Measurements from ENCODE around the gene COMMD10. TPM values are rescaled to one million over a fixed set of nuclear protein-coding genes. Genes with fewer than 3 reads are reported as not detected.

COMMD10 gene
- total and polyA plus RNA-seq, 4 donors = 17.2 to 66.0 (median 24.7) TPM

DNA sequence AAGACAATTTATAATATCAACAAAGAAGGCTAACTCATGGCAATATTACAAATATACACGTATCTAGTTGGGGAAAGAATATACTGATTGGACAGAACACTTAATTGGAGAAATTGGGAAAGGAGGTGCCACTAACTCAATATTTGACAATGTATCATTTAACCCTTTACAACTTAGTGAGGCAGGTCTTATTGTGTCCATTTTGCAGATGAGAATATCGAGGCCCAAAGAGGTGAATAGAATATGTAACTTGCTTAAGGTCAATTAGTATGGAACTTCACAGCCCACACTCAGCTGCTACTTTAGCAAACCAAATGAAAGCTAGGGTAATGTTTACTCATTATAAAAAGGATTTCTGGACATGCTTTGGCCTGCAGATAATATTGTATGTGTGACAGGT, 46.2 kb downstream of the COMMD10 start:
- Histone ChIP-seq H3K9ac (ENCODE audit: insufficient read depth in 1 of 2, low read length in 2 of 2) (no peak overlapping the region), H3K9me3 (ENCODE audit: control insufficient read depth in 4 of 4, insufficient read depth in 3 of 4, low read length in 3 of 4) (no peaks in the 10 kb centered on the region), H3K27me3 (ENCODE audit: control insufficient read depth in 3 of 3, insufficient read depth in 3 of 3, low read length in 2 of 3) (no peaks in the 10 kb centered on the region), H3K4me1 (ENCODE audit: control insufficient read depth in 5 of 5, insufficient read depth in 5 of 5, low read length in 5 of 5) (no peaks in the 10 kb centered on the region), H3K36me3 (ENCODE audit: control insufficient read depth in 4 of 4, insufficient read depth in 4 of 4, low read length in 4 of 4) (no peaks in the 10 kb centered on the region), H3K27ac (ENCODE audit: low read depth in 1 of 2, low read length in 1 of 2) (no peak overlapping the region), H3K4me3 (no peak overlapping the region)
- TF ChIP-seq, protein P1, sequence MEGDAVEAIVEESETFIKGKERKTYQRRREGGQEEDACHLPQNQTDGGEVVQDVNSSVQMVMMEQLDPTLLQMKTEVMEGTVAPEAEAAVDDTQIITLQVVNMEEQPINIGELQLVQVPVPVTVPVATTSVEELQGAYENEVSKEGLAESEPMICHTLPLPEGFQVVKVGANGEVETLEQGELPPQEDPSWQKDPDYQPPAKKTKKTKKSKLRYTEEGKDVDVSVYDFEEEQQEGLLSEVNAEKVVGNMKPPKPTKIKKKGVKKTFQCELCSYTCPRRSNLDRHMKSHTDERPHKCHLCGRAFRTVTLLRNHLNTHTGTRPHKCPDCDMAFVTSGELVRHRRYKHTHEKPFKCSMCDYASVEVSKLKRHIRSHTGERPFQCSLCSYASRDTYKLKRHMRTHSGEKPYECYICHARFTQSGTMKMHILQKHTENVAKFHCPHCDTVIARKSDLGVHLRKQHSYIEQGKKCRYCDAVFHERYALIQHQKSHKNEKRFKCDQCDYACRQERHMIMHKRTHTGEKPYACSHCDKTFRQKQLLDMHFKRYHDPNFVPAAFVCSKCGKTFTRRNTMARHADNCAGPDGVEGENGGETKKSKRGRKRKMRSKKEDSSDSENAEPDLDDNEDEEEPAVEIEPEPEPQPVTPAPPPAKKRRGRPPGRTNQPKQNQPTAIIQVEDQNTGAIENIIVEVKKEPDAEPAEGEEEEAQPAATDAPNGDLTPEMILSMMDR (IDR thresholded peaks at IDR 0.05; ENCODE audit: control extremely low read depth, extremely low read depth) = no peak
- no peak for ATAC-seq (ENCODE audit: insufficient read depth, low FRiP score)
- no peak for DNase-seq
- WGBS, 2 donors = 94 to 96% methylated on average over 2 of the region's 2 CpGs

DNA sequence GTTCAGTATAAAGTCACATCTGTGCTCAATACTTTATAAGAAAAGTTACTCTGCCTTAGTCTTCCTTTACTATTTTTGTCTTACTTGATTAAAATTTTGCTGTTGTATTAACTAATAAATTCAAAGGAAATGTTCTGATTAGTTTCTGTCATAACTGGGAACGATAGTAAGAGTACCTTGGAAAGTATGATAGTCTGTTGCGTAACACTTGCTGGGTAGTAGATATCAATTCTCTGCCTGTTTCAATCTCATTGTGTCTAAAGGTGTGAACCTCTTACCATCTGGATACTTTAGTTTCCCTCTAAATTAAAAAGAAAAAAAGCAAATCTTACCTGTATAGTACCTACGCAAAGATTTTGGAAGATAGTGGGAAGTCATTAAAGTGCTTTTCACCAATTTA, 48.5 kb downstream of the COMMD10 start:
- ATAC-seq (ENCODE audit: insufficient read depth, low FRiP score) = no peak
- Histone ChIP-seq H3K4me1 (ENCODE audit: control insufficient read depth in 5 of 5, insufficient read depth in 5 of 5, low read length in 5 of 5) (peaks cover 0 to 6% (median 0%) of the 10 kb centered on the region in 5 donors), H3K4me3 (no peak overlapping the region), H3K27ac (ENCODE audit: low read depth in 1 of 2, low read length in 1 of 2) (no peak overlapping the region), H3K9ac (ENCODE audit: insufficient read depth in 1 of 2, low read length in 2 of 2) (no peak overlapping the region), H3K27me3 (ENCODE audit: control insufficient read depth in 3 of 3, insufficient read depth in 3 of 3, low read length in 2 of 3) (no peaks in the 10 kb centered on the region), H3K36me3 (ENCODE audit: control insufficient read depth in 4 of 4, insufficient read depth in 4 of 4, low read length in 4 of 4) (no peaks in the 10 kb centered on the region), H3K9me3 (ENCODE audit: control insufficient read depth in 4 of 4, insufficient read depth in 3 of 4, low read length in 3 of 4) (no peaks in the 10 kb centered on the region)
- DNase-seq = no peak
- TF ChIP-seq, protein P1 (IDR thresholded peaks at IDR 0.05; ENCODE audit: control extremely low read depth, extremely low read depth) = no peak
- WGBS, 2 donors = 73 to 80% methylated on average over 3 of the region's 3 CpGs

DNA sequence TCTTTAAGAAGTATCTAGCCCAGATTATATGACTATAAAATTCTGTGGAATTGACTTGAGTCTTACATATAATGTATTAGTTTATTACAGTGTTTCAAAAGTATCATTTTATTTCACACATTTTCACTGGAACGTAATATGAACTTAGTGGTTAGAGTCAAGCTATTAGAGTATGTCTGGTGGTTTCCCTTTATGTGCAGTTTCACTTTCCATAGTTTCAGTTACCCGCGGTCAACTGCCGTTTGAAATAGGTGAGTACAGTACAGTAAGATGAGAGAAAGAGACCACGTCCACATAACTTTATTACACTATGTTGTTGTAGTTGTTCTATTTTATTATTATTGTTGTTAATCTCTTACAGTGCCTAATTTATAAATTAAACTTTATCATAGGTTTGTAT, 50.5 kb downstream of the COMMD10 start:
- 31 to 50% methylated on average over 5 of the region's 5 CpGs for WGBS, 2 donors
- TF ChIP-seq, protein P1 (IDR thresholded peaks at IDR 0.05; ENCODE audit: control extremely low read depth, extremely low read depth) = no peak

More for the DNA sequence above, 50.5 kb downstream of the COMMD10 start:
- H3K27ac ChIP-seq (ENCODE audit: low read depth in 1 of 2, low read length in 1 of 2) = no peak overlapping the region
- no peak for ATAC-seq (ENCODE audit: insufficient read depth, low FRiP score)
- no peak overlapping the region for H3K9ac ChIP-seq (ENCODE audit: insufficient read depth in 1 of 2, low read length in 2 of 2)
- no peaks in the 10 kb centered on the region for H3K36me3 ChIP-seq (ENCODE audit: control insufficient read depth in 4 of 4, insufficient read depth in 4 of 4, low read length in 4 of 4)
- no peak overlapping the region for H3K4me3 ChIP-seq
- no peaks in the 10 kb centered on the region for H3K27me3 ChIP-seq (ENCODE audit: control insufficient read depth in 3 of 3, insufficient read depth in 3 of 3, low read length in 2 of 3)
- no peak for DNase-seq
- peaks cover 0 to 6% (median 0%) of the 10 kb centered on the region in 5 donors for H3K4me1 ChIP-seq (ENCODE audit: control insufficient read depth in 5 of 5, insufficient read depth in 5 of 5, low read length in 5 of 5)
- no peaks in the 10 kb centered on the region for H3K9me3 ChIP-seq (ENCODE audit: control insufficient read depth in 4 of 4, insufficient read depth in 3 of 4, low read length in 3 of 4)
